Thyroid gland (tissue), 4 donors: ENCODE results near the gene DENND1B.

Experiments
- POLR2A ChIP-seq, 2 donors: fragments of 450-650 bp; IDR thresholded peaks; one replicate each; pipeline ENCODE4 v1.6.1; 2017; ENCODE audit warnings: antibody characterized with exemption in 2 of 2, mild to moderate bottlenecking in 2 of 2, moderate library complexity in 1 of 2
- TF ChIP-seq, protein P1 (sequence below), 6 experiments: fragments of 200-600 bp in 3 of 6; fragments of 450-650 bp in 3 of 6; sonication (generic) in 3 of 6; IDR thresholded peaks; one replicate each; pipeline ENCODE4 v1.5.1; 2016 to 2019; ENCODE audit warnings: antibody characterized with exemption in 6 of 6, mild to moderate bottlenecking in 2 of 6, inconsistent platforms in 1 of 6, moderate library complexity in 1 of 6

DNA sequence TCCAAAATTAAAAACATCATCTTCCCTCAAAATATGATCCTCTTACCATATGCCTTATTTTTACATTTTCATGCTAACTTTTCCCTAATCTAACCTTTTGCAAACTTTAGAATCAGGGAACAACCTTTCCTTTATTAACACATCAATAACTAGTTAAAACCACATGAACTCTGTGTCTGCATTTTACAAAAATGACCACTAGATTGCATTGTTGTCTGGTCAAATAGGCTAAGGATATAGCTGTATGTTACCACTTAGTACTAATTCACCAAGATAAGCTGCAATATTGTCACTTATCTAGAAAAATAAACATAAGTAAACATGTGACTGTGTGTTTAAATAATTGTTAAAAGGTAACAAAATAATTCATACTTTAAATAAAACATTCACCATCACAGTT lies 82.3 kb downstream of the DENND1B start:
- TF ChIP-seq, protein P1, sequence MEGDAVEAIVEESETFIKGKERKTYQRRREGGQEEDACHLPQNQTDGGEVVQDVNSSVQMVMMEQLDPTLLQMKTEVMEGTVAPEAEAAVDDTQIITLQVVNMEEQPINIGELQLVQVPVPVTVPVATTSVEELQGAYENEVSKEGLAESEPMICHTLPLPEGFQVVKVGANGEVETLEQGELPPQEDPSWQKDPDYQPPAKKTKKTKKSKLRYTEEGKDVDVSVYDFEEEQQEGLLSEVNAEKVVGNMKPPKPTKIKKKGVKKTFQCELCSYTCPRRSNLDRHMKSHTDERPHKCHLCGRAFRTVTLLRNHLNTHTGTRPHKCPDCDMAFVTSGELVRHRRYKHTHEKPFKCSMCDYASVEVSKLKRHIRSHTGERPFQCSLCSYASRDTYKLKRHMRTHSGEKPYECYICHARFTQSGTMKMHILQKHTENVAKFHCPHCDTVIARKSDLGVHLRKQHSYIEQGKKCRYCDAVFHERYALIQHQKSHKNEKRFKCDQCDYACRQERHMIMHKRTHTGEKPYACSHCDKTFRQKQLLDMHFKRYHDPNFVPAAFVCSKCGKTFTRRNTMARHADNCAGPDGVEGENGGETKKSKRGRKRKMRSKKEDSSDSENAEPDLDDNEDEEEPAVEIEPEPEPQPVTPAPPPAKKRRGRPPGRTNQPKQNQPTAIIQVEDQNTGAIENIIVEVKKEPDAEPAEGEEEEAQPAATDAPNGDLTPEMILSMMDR (IDR thresholded peaks at IDR 0.05) = no peak
- TF ChIP-seq POLR2A (IDR thresholded peaks at IDR 0.05) = no peak
